GM23338 (cell line): Measurements from ENCODE around the gene CDH4. TPM values are rescaled to one million over a fixed set of nuclear protein-coding genes. Genes with fewer than 3 reads are reported as not detected.
"Not testable (repeated sequence)": the region's sequence is repeated elsewhere in the genome, so short reads cannot be mapped to it uniquely, and the experiment has no call there.

Experiments used
- ATAC-seq: fragments of 200-7000 bp; cut with Tn5 transposase; 3 replicates; pipeline ENCODE4 v1.9.1; 2020
- DNase-seq: peaks from one replicate; pipeline ENCODE4 v3.0.0-alpha.2; 2015; ENCODE audit warnings: low spot score
- H2AFZ ChIP-seq: fragments of 200-600 bp; sonication (generic); 2 replicates; pipeline ENCODE4 v1.8.0; 2016; ENCODE audit warnings: antibody characterized with exemption, mild to moderate bottlenecking, moderate library complexity
- H3F3A ChIP-seq: fragments of 200-600 bp; sonication (generic); replicated peaks from 2 replicates; pipeline ENCODE4 v1.8.0; 2017; ENCODE audit warnings: antibody characterized with exemption, mixed run types, low read depth
- H3K27ac ChIP-seq: fragments of 200-600 bp; sonication (generic); 2 replicates; pipeline ENCODE4 v1.6.1; 2016; ENCODE audit warnings: low read depth
- H3K27me3 ChIP-seq: fragments of 200-600 bp; sonication (generic); 2 replicates; pipeline ENCODE4 v1.8.0; 2016; ENCODE audit warnings: mild to moderate bottlenecking, mixed run types, moderate library complexity; ENCODE audit not compliant: insufficient read depth
- H3K36me3 ChIP-seq: fragments of 200-600 bp; sonication (generic); 2 replicates; pipeline ENCODE4 v1.8.0; 2016; ENCODE audit warnings: mild to moderate bottlenecking; ENCODE audit not compliant: insufficient read depth
- H3K4me1 ChIP-seq: fragments of 200-600 bp; sonication (generic); 2 replicates; pipeline ENCODE4 v1.8.0; 2016; ENCODE audit warnings: mild to moderate bottlenecking, moderate library complexity; ENCODE audit not compliant: insufficient read depth
- H3K4me2 ChIP-seq: fragments of 200-600 bp; sonication (generic); 2 replicates; pipeline ENCODE4 v1.7.1; 2017; ENCODE audit warnings: mixed run types
- H3K4me3 ChIP-seq: fragments of 200-600 bp; sonication (generic); 2 replicates; pipeline ENCODE4 v1.6.1; 2016; ENCODE audit warnings: mixed run types
- H3K79me2 ChIP-seq: fragments of 200-600 bp; sonication (generic); replicated peaks from 2 replicates; pipeline ENCODE4 v1.8.0; 2017; ENCODE audit warnings: mild to moderate bottlenecking; ENCODE audit not compliant: insufficient read depth
- H3K9me2 ChIP-seq: fragments of 200-600 bp; sonication (generic); 2 replicates; pipeline ENCODE4 v1.8.0; 2017; ENCODE audit not compliant: insufficient read depth
- H4K20me1 ChIP-seq: fragments of 200-600 bp; sonication (generic); replicated peaks from 2 replicates; pipeline ENCODE4 v1.8.0; 2017; ENCODE audit warnings: mild to moderate bottlenecking; ENCODE audit not compliant: insufficient read depth
- H3K27ac Mint-ChIP-seq: 2 replicates; pipeline ENCODE4 v1.8.0; 2020; ENCODE audit warnings: inconsistent platforms, mild to moderate bottlenecking, moderate library complexity, mixed read lengths
- H3K27me3 Mint-ChIP-seq: 3 replicates; pipeline ENCODE4 v1.8.0; 2022; ENCODE audit warnings: low read depth, mild to moderate bottlenecking, moderate library complexity, mixed read lengths, inconsistent platforms; ENCODE audit not compliant: insufficient read depth, poor library complexity
- H3K36me3 Mint-ChIP-seq: 3 replicates; pipeline ENCODE4 v1.8.0; 2021; ENCODE audit warnings: low read depth, mild to moderate bottlenecking, inconsistent platforms, moderate library complexity, mixed read lengths
- H3K4me1 Mint-ChIP-seq: 3 replicates; pipeline ENCODE4 v1.8.0; 2020; ENCODE audit warnings: mild to moderate bottlenecking, inconsistent platforms, mixed read lengths
- H3K4me3 Mint-ChIP-seq: 3 replicates; pipeline ENCODE4 v1.8.0; 2021; ENCODE audit warnings: moderate library complexity, mild to moderate bottlenecking, inconsistent platforms, mixed read lengths
- H3K9me3 Mint-ChIP-seq: 3 replicates; pipeline ENCODE4 v1.8.0; 2020; ENCODE audit warnings: moderate library complexity, mild to moderate bottlenecking, inconsistent platforms, mixed read lengths
- CREB1 ChIP-seq: fragments of 250-450 bp; sonication (Bioruptor Pico); IDR thresholded peaks from 2 replicates; pipeline ENCODE4 v1.5.0; 2020; ENCODE audit warnings: low read depth, mild to moderate bottlenecking, moderate library complexity
- EZH2 ChIP-seq: fragments of 200-600 bp; sonication (generic); IDR thresholded peaks from one replicate; pipeline ENCODE4 v1.8.0; 2017; ENCODE audit warnings: antibody characterized with exemption, mild to moderate bottlenecking, low read depth; ENCODE audit not compliant: unreplicated experiment
- NANOG ChIP-seq: IDR thresholded peaks from 2 replicates; pipeline ENCODE4 v1.6.1; 2016; ENCODE audit warnings: antibody characterized with exemption, borderline replicate concordance
- REST ChIP-seq: IDR thresholded peaks from one replicate; pipeline ENCODE4 v1.6.1; 2018; ENCODE audit warnings: antibody characterized with exemption; ENCODE audit not compliant: unreplicated experiment
- ZNF114 ChIP-seq: fragments of 250-450 bp; sonication (Bioruptor Pico); IDR thresholded peaks from 2 replicates; pipeline ENCODE4 v1.5.0; 2020; ENCODE audit warnings: mild to moderate bottlenecking, moderate library complexity
- ZNF331 ChIP-seq: fragments of 250-450 bp; sonication (Bioruptor Pico); IDR thresholded peaks from 2 replicates; pipeline ENCODE4 v1.5.0; 2020; ENCODE audit warnings: low read depth, mild to moderate bottlenecking, moderate library complexity
- polyA plus RNA-seq: library from polyadenylated mRNA; unstranded; fragments of >200 nt; fragmentation: Nextera tagmentation; extraction: Ambion mirVana; gene quantifications from 2 replicates; pipeline ENCODE4 v1.2.1, GENCODE V29; 2016
- total RNA-seq: library from RNA; depleted of rRNA; stranded (reverse); fragments of >200 nt; shearing (Covaris generic); gene quantifications from 2 replicates; pipeline ENCODE4 v1.2.3, GENCODE V29; 2014
- TF ChIP-seq, protein P1 (sequence below), 2 experiments: fragments of 200-600 bp in 1 of 2; sonication (generic) in 1 of 2; conservative IDR thresholded peaks; 2 replicates each; pipeline versions ENCODE4 v1.5.1 to v1.6.1; 2016 to 2017; ENCODE audit warnings: antibody characterized with exemption in 2 of 2, low read depth in 2 of 2, mild to moderate bottlenecking in 2 of 2, moderate library complexity in 1 of 2
- TF ChIP-seq, protein P2 (sequence below): IDR thresholded peaks from 2 replicates; pipeline ENCODE4 v1.6.1; 2016; ENCODE audit warnings: antibody characterized with exemption

Gene CDH4
- total and polyA plus RNA-seq, 2 experiments from 2014 or later = 1.2 to 4.2 TPM

DNA sequence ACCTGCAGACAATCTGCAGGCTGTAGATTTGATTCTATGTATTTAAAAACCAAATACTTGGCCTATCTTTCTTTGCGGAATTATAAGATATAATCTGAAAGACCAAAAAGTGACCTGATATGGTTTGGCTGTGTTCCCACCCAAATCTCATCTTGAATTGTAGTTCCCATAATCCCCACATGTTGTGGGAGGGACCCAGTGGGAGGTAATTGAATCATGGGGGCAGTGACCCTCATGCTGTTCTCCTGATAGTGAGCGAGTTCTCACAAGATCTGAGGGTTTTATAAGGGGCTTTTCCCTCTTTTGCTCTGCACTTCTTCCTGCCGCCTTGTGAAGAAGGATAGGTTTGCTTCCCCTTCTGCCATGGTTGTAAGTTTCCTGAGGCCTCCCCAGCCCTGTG lies 201.6 kb downstream of the CDH4 start:
- not testable (repeated sequence) for H3K27me3 ChIP-seq, H3K27ac Mint-ChIP-seq, H3K36me3 Mint-ChIP-seq, H3K79me2 ChIP-seq, H3K9me2 ChIP-seq, H3K36me3 ChIP-seq, DNase-seq, H3K4me3 ChIP-seq, H2AFZ ChIP-seq, H3K27me3 Mint-ChIP-seq, ATAC-seq, H3K4me3 Mint-ChIP-seq, H3K27ac ChIP-seq, H3K4me2 ChIP-seq, H4K20me1 ChIP-seq, H3K9me3 Mint-ChIP-seq, H3F3A ChIP-seq
- H3K4me1 Mint-ChIP-seq = peaks cover 41% of the 10 kb centered on the region
- H3K4me1 ChIP-seq = peaks cover 35% of the 10 kb centered on the region

DNA sequence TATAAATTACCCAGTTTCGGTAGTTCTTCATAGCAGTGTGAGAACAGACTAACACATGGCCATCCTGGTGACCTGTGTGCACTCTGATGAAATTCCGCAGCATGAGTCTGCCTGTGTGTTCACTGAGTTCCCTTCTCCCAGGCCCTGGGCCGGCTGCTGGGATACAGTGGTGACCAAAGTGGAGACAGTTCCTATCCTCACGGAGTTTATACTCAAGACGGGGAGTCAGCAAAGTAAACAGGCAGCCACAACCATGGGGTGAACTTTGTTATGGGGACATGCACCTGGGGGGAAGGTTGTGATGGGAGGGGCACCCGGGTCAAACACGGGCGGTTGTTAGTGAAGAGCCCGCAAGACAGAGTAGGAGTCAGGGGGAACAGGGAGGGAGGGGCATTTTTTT lies 202.0 kb downstream of the CDH4 start:
- Histone ChIP-seq H3K4me1 (peaks cover 31% of the 10 kb centered on the region), H3K79me2 (no peaks in the 10 kb centered on the region), H3K27ac (no peak overlapping the region), H2AFZ (peak overlapping the region; percentile 52; the same call in 1 of the 2 replicates), H4K20me1 (no peaks in the 10 kb centered on the region), H3K36me3 (no peaks in the 10 kb centered on the region), H3K4me3 (no peak overlapping the region), H3F3A (no peaks in the 10 kb centered on the region), H3K9me2 (peaks cover 10% of the 10 kb centered on the region; the same call in 1 of the 2 replicates), H3K27me3 (no peaks in the 10 kb centered on the region), H3K4me2 (no peak overlapping the region)
- H3K4me1 Mint-ChIP-seq = peaks cover 37% of the 10 kb centered on the region
- no peak overlapping the region for H3K4me3 Mint-ChIP-seq
- TF ChIP-seq ZNF331 (CRISPR knock-in tag) = no peak
- TF ChIP-seq EZH2 = no peak
- no peak for TF ChIP-seq REST
- TF ChIP-seq CREB1 (CRISPR knock-in tag) = no peak
- TF ChIP-seq, protein P1, sequence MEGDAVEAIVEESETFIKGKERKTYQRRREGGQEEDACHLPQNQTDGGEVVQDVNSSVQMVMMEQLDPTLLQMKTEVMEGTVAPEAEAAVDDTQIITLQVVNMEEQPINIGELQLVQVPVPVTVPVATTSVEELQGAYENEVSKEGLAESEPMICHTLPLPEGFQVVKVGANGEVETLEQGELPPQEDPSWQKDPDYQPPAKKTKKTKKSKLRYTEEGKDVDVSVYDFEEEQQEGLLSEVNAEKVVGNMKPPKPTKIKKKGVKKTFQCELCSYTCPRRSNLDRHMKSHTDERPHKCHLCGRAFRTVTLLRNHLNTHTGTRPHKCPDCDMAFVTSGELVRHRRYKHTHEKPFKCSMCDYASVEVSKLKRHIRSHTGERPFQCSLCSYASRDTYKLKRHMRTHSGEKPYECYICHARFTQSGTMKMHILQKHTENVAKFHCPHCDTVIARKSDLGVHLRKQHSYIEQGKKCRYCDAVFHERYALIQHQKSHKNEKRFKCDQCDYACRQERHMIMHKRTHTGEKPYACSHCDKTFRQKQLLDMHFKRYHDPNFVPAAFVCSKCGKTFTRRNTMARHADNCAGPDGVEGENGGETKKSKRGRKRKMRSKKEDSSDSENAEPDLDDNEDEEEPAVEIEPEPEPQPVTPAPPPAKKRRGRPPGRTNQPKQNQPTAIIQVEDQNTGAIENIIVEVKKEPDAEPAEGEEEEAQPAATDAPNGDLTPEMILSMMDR (conservative IDR thresholded peaks at IDR 0.05; ENCODE audit: low read depth in 2 of 2) = no peak
- TF ChIP-seq, protein P2, sequence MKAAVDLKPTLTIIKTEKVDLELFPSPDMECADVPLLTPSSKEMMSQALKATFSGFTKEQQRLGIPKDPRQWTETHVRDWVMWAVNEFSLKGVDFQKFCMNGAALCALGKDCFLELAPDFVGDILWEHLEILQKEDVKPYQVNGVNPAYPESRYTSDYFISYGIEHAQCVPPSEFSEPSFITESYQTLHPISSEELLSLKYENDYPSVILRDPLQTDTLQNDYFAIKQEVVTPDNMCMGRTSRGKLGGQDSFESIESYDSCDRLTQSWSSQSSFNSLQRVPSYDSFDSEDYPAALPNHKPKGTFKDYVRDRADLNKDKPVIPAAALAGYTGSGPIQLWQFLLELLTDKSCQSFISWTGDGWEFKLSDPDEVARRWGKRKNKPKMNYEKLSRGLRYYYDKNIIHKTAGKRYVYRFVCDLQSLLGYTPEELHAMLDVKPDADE = no peak
- no peak for TF ChIP-seq ZNF114 (CRISPR knock-in tag)
- no peak for TF ChIP-seq NANOG
- DNase-seq = no peak
- peak; percentile 49 for ATAC-seq
- H3K36me3 Mint-ChIP-seq = peaks cover 3% of the 10 kb centered on the region; the same call in 1 of the 3 replicates
- H3K27ac Mint-ChIP-seq = no peak overlapping the region; the same call in 1 of the 2 replicates
- peaks cover 3% of the 10 kb centered on the region; the same call in 1 of the 3 replicates for H3K9me3 Mint-ChIP-seq
- H3K27me3 Mint-ChIP-seq = peaks cover 5% of the 10 kb centered on the region
